Ureter (tissue), 1 donor: ENCODE measurements around the gene LORICRIN. TPM values are rescaled to one million over a fixed set of nuclear protein-coding genes. Genes with fewer than 3 reads are reported as not detected.
"Not testable (repeated sequence)": the region's sequence is repeated elsewhere in the genome, so short reads cannot be mapped to it uniquely, and the experiment has no call there.

Experiments used
- DNase-seq: peaks from one replicate; pipeline ENCODE4 v3.0.0-alpha.2; 2020; ENCODE audit warnings: low spot score
- total RNA-seq: library from RNA; stranded (reverse); gene quantifications from one replicate; pipeline ENCODE4 v1.2.4, GENCODE V29; 2023
- donor health status: DM: yes; HTN: yes; CAD: no.

The LORICRIN gene
- not detected for total RNA-seq

GRCh38 chr1:153259387-153259786 is at the start of gene LORICRIN:
LORICRIN (plus strand) TSS chr1:153259687; CDS start chr1:153260950, 1,263 bp downstream.
- no peak for DNase-seq

- no peak for DNase-seq
These were observed 49.3 kb upstream of the LORICRIN start for GRCh38 chr1:153210206-153210605.

GRCh38 chr1:153212201-153212600 is 47.3 kb upstream of the LORICRIN start:
- no peak for DNase-seq

GRCh38 chr1:153213519-153213918 is 46.0 kb upstream of the LORICRIN start:
- no peak for DNase-seq

DNA sequence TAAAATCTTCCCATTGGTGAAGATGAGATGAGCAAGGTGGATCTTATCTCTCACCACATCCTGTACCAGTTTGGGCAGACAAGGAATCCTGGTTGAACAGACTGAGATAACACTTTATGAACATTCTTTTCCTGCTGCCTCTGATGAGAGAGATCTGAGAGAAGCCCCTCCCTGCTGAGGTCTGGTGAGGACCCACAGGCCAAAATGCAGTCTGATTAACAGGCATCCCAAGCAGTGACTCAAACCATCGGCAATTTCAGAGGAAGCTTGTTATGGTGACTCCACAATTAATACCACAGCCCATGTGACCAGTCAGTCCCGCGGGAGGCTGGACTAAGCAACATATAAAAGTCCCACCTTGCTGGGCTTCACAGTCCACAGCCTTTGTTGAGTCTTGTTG is 42.3 kb upstream of the LORICRIN start, which contains the start of gene PRR9:
Gene PRR9 (plus strand): TSS at position 373 of the 400 bp plus-strand sequence. CDS start 561 bp downstream, outside the sequence.
- DNase-seq, result no peak

GRCh38 chr1:153217744-153218416 is 41.6 kb upstream of the LORICRIN start:
- no peak for DNase-seq

- DNase-seq, result no peak
These were observed 38.7 kb upstream of the LORICRIN start for GRCh38 chr1:153220606-153221303.

DNA sequence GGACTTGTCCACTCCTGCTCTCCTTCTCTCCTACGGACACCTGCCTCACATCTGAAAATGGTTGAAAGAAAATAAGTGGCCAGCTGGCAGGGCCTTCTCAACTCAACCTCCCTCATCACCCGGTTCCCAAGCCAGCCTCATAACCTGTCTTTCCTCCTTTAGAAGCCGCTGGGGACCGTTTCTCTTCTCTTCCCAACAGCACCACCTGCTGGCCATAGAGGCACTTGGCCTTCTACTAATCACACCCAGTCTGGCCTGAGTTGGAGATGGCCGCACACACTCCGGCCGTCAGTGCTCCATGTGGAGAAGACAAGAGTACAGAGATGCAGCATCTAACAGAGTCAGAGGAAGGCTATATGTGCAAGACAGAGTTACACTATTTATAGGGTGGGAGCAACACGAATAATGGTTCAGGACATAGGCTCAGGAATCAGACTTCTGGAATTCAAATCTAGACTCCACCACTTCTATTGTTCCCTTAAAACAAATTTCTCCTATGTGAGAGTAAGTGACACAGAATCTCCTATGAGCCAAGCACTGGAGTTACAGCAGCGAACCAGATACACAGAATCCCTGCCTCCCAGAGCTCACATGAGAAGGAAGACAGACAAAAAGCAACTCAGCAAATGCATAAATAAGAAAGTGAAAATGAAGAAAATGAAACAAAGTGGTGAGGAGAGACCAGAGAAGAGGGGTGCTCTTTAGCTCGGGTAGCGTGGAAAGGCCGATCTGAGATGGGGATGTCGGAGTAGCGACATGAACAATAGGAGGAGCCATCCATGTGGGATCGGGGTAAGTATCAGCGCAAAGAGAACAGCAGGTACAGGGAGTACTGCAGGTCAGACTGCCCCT is 36.2 kb upstream of the LORICRIN start:
- DNase-seq, result peak; percentile 81

DNA sequence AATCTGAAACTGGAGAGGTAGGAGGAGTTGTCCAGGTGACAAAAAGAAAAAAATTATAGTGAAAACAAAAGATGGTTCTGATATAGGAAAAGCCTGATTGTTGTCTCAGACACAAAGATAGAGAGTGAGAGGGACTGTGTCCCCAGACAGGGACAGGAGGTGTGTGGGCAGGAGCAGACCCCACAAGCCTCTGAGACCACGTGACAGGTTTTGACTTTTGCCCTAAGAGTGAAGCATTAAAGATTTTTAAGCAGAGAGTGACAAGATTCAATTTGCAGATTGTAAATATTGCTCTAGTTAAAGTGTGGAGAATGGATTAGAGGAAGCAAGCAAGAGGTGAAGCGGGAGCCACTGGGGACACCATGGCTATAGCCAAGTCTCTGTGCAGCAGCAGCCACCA is 31.7 kb upstream of the LORICRIN start:
- no peak for DNase-seq

DNA sequence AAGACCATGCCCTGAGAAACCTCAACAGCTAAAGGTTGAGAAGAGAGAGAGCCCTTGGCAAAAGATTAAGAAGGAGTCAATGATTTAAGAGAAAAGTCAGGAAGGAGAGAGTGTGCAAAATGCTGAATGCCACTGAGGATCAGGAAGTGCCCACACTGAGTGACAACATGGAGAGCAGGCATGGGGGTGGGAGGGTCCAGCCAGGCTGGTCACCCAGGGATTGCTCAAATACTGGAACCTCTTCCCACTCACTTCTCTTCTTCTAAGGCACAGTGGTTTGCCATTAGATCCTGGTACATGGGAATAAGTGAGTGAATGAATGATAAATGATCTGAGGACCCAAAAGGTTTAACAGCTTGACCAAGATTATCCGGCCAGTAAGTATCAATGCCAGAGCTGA is 31.0 kb upstream of the LORICRIN start:
- no peak for DNase-seq

DNA sequence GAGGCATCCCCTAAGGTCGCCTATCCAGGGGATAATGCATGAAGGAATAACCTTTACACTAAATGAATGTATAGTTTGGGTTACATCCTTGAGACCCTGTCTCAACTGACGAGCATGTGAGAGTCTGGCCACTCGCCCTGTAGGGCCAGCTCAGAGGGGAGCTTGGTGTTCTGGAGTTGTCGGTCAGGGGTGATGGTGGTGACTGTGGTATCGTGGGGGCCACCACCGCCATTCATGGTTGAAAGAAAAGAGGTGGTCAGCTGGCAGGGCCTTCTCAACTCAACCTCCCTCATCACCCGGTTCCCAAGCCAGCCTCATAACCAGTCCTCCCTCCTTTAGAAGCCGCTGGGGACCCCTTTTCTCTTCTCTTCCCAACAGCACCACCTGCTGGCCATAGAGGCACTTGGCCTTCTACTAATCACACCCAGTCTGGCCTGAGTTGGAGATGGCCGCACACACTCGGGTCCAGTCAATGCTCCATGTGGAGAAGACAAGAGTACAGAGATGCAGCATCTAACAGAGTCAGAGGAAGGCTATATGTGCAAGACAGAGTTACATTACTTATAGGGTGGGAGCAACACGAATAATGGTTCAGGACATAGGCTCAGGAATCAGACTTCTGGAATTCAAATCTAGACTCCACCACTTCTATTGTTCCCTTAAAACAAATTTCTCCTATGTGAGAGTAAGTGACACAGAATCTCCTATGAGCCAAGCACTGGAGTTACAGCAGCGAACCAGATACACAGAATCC is 30.2 kb upstream of the LORICRIN start:
- not testable (repeated sequence) for DNase-seq

- no peak for DNase-seq
These were observed 28.1 kb upstream of the LORICRIN start for GRCh38 chr1:153231363-153231762.

DNA sequence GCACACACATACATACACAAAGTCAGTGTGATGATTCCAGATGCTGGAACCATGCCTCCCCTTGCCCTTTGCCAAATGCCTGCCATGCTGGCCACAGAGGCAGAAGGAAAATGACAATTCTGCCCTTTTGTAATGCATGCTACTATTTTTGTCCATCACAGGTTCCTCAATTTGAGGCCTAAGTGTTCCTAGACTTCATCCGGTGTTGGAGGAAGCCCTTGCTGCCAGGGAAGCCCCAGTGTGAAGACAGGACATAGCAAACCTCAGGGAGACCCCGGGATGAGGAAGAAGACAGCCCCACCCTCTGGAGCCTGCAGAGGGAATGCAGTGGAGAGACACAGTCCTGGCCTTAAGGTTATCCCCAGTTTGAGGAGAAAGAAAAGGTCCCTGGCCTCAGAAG is 27.7 kb upstream of the LORICRIN start:
- DNase-seq, result no peak

DNA sequence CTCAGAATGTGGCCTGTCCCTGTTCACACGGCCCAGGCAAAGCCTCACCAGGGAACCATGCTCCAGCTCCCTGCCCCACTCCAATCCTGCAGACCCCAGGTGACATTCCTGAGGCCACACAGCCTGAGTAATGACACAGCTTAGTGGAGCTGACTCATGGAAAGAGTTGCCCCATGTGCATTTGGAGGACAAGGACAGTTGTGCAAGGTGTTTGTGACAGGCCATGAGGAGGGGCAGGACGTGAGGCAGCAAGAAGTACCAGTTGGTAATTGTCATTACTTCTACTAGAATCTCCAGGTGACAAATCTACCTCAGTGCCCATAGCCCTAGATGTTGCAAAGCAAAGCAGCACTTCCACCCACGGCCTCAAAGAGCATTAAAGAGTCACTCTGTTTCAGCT is 26.9 kb upstream of the LORICRIN start:
- no peak for DNase-seq

- no peak for DNase-seq
These were observed 26.0 kb upstream of the LORICRIN start for GRCh38 chr1:153233448-153233847.

DNA sequence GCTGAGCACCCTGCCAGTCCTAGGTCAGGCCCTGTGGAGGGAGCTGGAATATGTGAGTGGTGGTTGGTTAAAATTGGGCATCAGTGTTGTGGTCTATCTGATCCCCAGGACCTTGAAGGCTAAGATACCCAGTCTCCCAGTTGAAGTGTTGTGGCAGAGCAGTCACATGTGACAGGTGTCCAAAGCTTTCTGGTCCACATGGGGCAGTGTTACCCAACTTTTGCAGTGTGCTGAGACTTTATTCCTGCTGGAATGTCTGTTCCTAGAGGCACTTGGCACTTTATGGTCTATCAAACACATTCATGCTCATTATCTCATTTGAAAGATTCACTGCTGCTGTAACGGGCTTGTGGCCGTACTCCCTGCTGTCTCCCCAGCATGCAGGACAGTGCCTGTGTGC is 21.0 kb upstream of the LORICRIN start:
- DNase-seq, result no peak

- DNase-seq, result no peak
These were observed 17.3 kb upstream of the LORICRIN start for GRCh38 chr1:153242160-153242559.

DNA sequence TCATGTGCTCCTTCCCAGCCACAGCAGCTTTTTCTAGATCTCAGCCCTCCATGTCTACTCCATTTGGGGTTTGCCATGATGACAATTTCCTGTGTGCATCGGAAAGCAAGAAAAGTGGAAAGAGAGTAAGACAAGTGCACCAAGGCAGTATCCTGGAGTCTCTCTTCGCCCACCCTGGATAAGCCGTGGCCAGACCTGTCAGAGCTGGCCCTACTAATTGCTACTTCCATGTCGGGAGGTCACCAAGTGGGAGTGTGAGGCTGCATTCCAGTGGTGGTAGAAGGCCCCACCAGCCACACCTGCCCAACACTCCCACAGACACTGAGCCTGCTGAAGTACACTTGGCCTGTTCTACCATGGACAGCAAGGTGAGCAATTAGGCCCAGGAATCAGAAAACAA is 14.0 kb upstream of the LORICRIN start:
- no peak for DNase-seq

DNA sequence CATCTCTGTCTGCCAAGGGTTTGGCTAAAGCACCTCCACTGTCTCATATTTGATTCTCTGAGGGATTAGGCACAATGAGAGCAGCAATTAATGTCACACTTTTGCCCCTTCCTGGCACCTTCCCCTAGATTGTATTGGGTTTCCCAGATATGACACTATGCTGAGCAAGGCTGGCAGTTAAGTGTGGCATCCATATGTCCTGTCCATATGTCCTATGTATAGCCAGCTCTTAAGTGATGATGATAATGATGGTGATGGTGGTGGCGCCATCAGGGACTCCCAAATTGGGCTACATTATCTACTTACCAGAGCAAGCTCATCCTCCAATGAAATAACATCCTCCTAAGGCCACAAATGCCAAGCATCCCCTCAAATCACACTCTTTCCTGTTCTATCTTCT is 13.5 kb upstream of the LORICRIN start:
- DNase-seq, result no peak

DNA sequence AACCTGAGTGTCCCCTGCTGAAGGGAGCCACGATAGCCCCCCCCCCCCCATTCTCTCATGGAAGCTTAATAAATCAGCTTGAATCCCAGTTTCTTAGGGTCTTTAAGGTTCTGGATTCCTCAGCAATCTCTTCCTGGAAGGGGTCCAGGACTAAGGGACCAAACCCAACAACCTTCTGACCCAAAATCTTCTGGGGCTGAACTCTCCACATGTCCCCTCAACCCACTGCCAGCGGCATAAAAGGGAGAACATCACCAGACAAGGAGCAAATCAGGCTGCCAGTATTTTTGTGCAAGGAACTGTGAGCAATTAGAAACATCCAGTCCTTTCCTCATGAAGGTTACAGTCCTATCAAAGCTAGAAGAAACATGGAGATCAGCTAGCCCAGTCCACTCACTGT is 12.7 kb upstream of the LORICRIN start:
- DNase-seq, result no peak

GRCh38 chr1:153248176-153248879 is 11.2 kb upstream of the LORICRIN start:
- no peak for DNase-seq
